HepG2 (cell line): ENCODE measurements around the gene CDRT4. TPM values are rescaled to one million over a fixed set of nuclear protein-coding genes. Genes with fewer than 3 reads are reported as not detected.

Experiments
- TRAFD1 ChIP-seq: sonication (generic); formaldehyde crosslinking; IDR thresholded peaks from 2 replicates; pipeline ENCODE4 v1.5.1; 2020; ENCODE audit warnings: missing genetic modification reagents, mild to moderate bottlenecking, borderline replicate concordance
- ZNF407 ChIP-seq: sonication (generic); formaldehyde crosslinking; IDR thresholded peaks from one replicate; pipeline ENCODE4 v1.5.1; 2020; ENCODE audit warnings: mild to moderate bottlenecking, missing genetic modification reagents; ENCODE audit errors: not compliant biosample characterization
- polyA plus RNA-seq, 8 experiments: library from polyadenylated mRNA; depleted of rRNA in 3 of 8; stranded (reverse) in 7 of 8; unstranded in 1 of 8; fragments of >200 nt; fragmentation: Illumina TruSeq in 4 of 8; extraction: Trizol in 4 of 8; gene quantifications; 2 replicates each; pipeline versions ENCODE4 v1.2.1 to v1.2.3, GENCODE V29; 2011 to 2016; ENCODE audit warnings: low read depth in 4 of 8, missing spikeins in 1 of 8, mixed read lengths in 1 of 8; ENCODE audit not compliant: insufficient read depth in 1 of 8
- total RNA-seq, 5 experiments: library from RNA; depleted of rRNA; stranded (reverse); fragments of >200 nt; fragmentation: Illumina TruSeq; extraction: Trizol; gene quantifications; 2 replicates each; pipeline ENCODE4 v1.2.3, GENCODE V29; 2016; ENCODE audit warnings: low read depth in 1 of 5
- TF ChIP-seq, protein P1 (sequence below): sonication (generic); formaldehyde crosslinking; conservative IDR thresholded peaks from 2 replicates; pipeline ENCODE4 v1.4.0; 2020; ENCODE audit warnings: missing genetic modification reagents

The CDRT4 gene
- total and polyA plus RNA-seq, 2 of the 13 experiments (the other 11 are each of a cell fraction or from before 2014, with no cell fraction given), result 5.8 to 12.1 TPM

DNA sequence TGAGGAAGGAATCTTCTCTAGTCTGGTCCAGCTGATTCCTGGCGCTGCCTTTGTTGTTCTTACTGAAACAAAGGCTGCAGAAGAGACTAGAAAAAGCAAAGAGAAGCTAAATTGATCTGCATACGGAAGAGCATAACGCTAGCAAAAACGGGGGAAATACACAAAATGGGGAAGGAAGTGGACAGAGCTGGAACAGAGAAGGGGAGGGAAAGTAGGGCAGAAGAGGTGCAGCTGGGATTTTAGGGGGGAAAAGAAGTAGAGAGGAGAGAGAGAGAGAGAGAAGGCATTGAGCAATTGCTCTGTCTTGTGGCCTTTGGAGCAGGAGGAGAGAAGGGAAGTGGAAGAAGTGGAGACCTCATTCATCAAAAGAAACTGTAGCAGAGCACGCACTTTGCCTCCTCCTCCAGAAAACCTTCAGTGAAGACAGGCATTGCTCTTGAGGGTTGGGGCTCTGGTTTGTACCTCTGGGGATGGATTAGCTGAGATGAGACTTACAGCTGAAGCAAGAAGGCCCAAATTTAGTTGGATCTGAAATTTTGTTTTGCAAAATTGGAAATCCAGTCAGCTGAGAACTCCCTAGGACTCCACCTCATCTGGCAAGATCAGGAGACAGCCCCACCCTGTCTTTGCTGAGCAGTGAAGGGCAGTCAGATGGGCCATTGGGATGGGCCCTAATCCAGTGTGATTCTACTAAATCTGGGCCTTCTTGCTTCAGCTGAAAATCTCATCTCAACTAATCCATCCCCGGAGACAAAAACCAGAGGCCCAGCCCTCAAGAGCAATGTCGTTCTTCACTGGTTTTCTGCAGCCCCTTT is 55.8 kb downstream of the CDRT4 start (continued):
- TF ChIP-seq ZNF407 (no peak), TRAFD1 (CRISPR knock-in tag) (no peak)
- TF ChIP-seq, protein P1, sequence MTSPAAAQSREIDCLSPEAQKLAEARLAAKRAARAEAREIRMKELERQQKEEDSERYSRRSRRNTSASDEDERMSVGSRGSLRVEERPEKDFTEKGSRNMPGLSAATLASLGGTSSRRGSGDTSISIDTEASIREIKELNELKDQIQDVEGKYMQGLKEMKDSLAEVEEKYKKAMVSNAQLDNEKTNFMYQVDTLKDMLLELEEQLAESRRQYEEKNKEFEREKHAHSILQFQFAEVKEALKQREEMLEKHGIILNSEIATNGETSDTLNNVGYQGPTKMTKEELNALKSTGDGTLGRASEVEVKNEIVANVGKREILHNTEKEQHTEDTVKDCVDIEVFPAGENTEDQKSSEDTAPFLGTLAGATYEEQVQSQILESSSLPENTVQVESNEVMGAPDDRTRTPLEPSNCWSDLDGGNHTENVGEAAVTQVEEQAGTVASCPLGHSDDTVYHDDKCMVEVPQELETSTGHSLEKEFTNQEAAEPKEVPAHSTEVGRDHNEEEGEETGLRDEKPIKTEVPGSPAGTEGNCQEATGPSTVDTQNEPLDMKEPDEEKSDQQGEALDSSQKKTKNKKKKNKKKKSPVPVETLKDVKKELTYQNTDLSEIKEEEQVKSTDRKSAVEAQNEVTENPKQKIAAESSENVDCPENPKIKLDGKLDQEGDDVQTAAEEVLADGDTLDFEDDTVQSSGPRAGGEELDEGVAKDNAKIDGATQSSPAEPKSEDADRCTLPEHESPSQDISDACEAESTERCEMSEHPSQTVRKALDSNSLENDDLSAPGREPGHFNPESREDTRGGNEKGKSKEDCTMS (CRISPR knock-in tag), result no peak
- TF ChIP-seq, all 625 proteins: peak for 0
